HepG2 (cell line): ENCODE measurements around the gene GUCY2D. TPM values are rescaled to one million over a fixed set of nuclear protein-coding genes. Genes with fewer than 3 reads are reported as not detected.

Experiments used
- ADNP ChIP-seq: sonication (generic); formaldehyde crosslinking; IDR thresholded peaks from 2 replicates; pipeline ENCODE4 v1.4.0; 2020; ENCODE audit warnings: missing genetic modification reagents
- BORCS8-MEF2B ChIP-seq: sonication (generic); formaldehyde crosslinking; IDR thresholded peaks from 2 replicates; pipeline ENCODE4 v1.8.0; 2022; ENCODE audit warnings: mild to moderate bottlenecking, missing genetic modification reagents
- CBFB ChIP-seq: sonication (generic); formaldehyde crosslinking; IDR thresholded peaks from 2 replicates; pipeline ENCODE4 v1.4.0; 2020; ENCODE audit warnings: missing genetic modification reagents
- DMAP1 ChIP-seq: IDR thresholded peaks from 2 replicates; pipeline ENCODE4 v1.6.1; 2016
- E2F5 ChIP-seq: sonication (generic); formaldehyde crosslinking; conservative IDR thresholded peaks from 2 replicates; pipeline ENCODE4 v1.4.0; 2020; ENCODE audit warnings: missing genetic modification reagents
- GLI4 ChIP-seq: sonication (generic); formaldehyde crosslinking; IDR thresholded peaks from 2 replicates; pipeline ENCODE4 v1.5.1; 2020; ENCODE audit warnings: missing genetic modification reagents, mild to moderate bottlenecking, moderate library complexity, borderline replicate concordance
- HIVEP1 ChIP-seq: sonication (generic); formaldehyde crosslinking; IDR thresholded peaks from 2 replicates; pipeline ENCODE4 v1.4.0; 2020; ENCODE audit warnings: mild to moderate bottlenecking, missing genetic modification reagents
- MXI1 ChIP-seq: IDR thresholded peaks from 3 replicates; pipeline ENCODE4 v1.6.1; 2012; ENCODE audit warnings: low read depth, low read length, inconsistent platforms, borderline replicate concordance
- NR2C2 ChIP-seq: sonication (generic); formaldehyde crosslinking; IDR thresholded peaks from 2 replicates; pipeline ENCODE4 v1.4.0; 2020; ENCODE audit warnings: missing genetic modification reagents, mild to moderate bottlenecking, moderate library complexity, borderline replicate concordance
- SMAD3 ChIP-seq: sonication (generic); formaldehyde crosslinking; IDR thresholded peaks from 2 replicates; pipeline ENCODE4 v1.4.0; 2020; ENCODE audit warnings: missing genetic modification reagents
- SMC3 ChIP-seq: IDR thresholded peaks from 2 replicates; pipeline ENCODE4 v1.6.1; 2011; ENCODE audit warnings: low read length, improper control_type of control experiment
- ZBTB49 ChIP-seq: sonication (generic); formaldehyde crosslinking; IDR thresholded peaks from 2 replicates; pipeline ENCODE4 v1.4.0; 2020; ENCODE audit warnings: missing genetic modification reagents, borderline replicate concordance
- ZMYM3 ChIP-seq: sonication (generic); formaldehyde crosslinking; IDR thresholded peaks from 2 replicates; pipeline ENCODE4 v1.5.1; 2020; ENCODE audit warnings: mild to moderate bottlenecking, missing genetic modification reagents
- ZNF296 ChIP-seq: sonication (generic); formaldehyde crosslinking; conservative IDR thresholded peaks from 2 replicates; pipeline ENCODE4 v1.5.0; 2020; ENCODE audit warnings: mild to moderate bottlenecking, missing genetic modification reagents
- ZNF576 ChIP-seq: sonication (generic); formaldehyde crosslinking; IDR thresholded peaks from 2 replicates; pipeline ENCODE4 v1.4.0; 2020; ENCODE audit warnings: mild to moderate bottlenecking, missing genetic modification reagents
- ZNF607 ChIP-seq: sonication (generic); formaldehyde crosslinking; IDR thresholded peaks from 2 replicates; pipeline ENCODE4 v1.5.1; 2020; ENCODE audit warnings: missing genetic modification reagents, mild to moderate bottlenecking, borderline replicate concordance
- ZNF672 ChIP-seq: sonication (generic); formaldehyde crosslinking; IDR thresholded peaks from 2 replicates; pipeline ENCODE4 v1.8.1; 2022; ENCODE audit warnings: missing genetic modification reagents
- ZNF761 ChIP-seq: sonication (generic); formaldehyde crosslinking; conservative IDR thresholded peaks from 2 replicates; pipeline ENCODE4 v1.4.0; 2020; ENCODE audit warnings: mild to moderate bottlenecking, missing genetic modification reagents
- ZNF788 ChIP-seq: sonication (generic); formaldehyde crosslinking; IDR thresholded peaks from 2 replicates; pipeline ENCODE4 v1.5.0; 2020; ENCODE audit warnings: mild to moderate bottlenecking, missing genetic modification reagents, borderline replicate concordance
- ZNF83 ChIP-seq: sonication (generic); formaldehyde crosslinking; IDR thresholded peaks from 2 replicates; pipeline ENCODE4 v1.4.0; 2020; ENCODE audit warnings: missing genetic modification reagents, mild to moderate bottlenecking, borderline replicate concordance
- ZNF883 ChIP-seq: sonication (generic); formaldehyde crosslinking; IDR thresholded peaks from 2 replicates; pipeline ENCODE4 v1.5.1; 2020; ENCODE audit warnings: mild to moderate bottlenecking, missing genetic modification reagents; ENCODE audit errors: not compliant biosample characterization
- polyA plus RNA-seq, 8 experiments: library from polyadenylated mRNA; depleted of rRNA in 3 of 8; stranded (reverse) in 7 of 8; unstranded in 1 of 8; fragments of >200 nt; fragmentation: Illumina TruSeq in 4 of 8; extraction: Trizol in 4 of 8; gene quantifications; 2 replicates each; pipeline versions ENCODE4 v1.2.1 to v1.2.3, GENCODE V29; 2011 to 2016; ENCODE audit warnings: low read depth in 4 of 8, missing spikeins in 1 of 8, mixed read lengths in 1 of 8; ENCODE audit not compliant: insufficient read depth in 1 of 8
- total RNA-seq, 5 experiments: library from RNA; depleted of rRNA; stranded (reverse); fragments of >200 nt; fragmentation: Illumina TruSeq; extraction: Trizol; gene quantifications; 2 replicates each; pipeline ENCODE4 v1.2.3, GENCODE V29; 2016; ENCODE audit warnings: low read depth in 1 of 5
- TF ChIP-seq, protein P1 (sequence below): sonication (generic); formaldehyde crosslinking; IDR thresholded peaks from 2 replicates; pipeline ENCODE4 v1.4.0; 2020; ENCODE audit warnings: mild to moderate bottlenecking, missing genetic modification reagents
- TF ChIP-seq, protein P2 (sequence below): sonication (generic); formaldehyde crosslinking; IDR thresholded peaks from 2 replicates; pipeline ENCODE4 v1.4.0; 2020; ENCODE audit warnings: missing genetic modification reagents
- TF ChIP-seq, protein P3 (sequence below): sonication (generic); formaldehyde crosslinking; IDR thresholded peaks from 2 replicates; pipeline ENCODE4 v1.5.0; 2020; ENCODE audit warnings: missing genetic modification reagents, mild to moderate bottlenecking, borderline replicate concordance
- TF ChIP-seq, protein P4 (sequence below): IDR thresholded peaks from 2 replicates; pipeline ENCODE4 v1.6.1; 2016; ENCODE audit warnings: low read depth, borderline replicate concordance

The GUCY2D gene
- total and polyA plus RNA-seq, 2 of the 13 experiments (the other 11 are each of a cell fraction or from before 2014, with no cell fraction given) = not detected

DNA sequence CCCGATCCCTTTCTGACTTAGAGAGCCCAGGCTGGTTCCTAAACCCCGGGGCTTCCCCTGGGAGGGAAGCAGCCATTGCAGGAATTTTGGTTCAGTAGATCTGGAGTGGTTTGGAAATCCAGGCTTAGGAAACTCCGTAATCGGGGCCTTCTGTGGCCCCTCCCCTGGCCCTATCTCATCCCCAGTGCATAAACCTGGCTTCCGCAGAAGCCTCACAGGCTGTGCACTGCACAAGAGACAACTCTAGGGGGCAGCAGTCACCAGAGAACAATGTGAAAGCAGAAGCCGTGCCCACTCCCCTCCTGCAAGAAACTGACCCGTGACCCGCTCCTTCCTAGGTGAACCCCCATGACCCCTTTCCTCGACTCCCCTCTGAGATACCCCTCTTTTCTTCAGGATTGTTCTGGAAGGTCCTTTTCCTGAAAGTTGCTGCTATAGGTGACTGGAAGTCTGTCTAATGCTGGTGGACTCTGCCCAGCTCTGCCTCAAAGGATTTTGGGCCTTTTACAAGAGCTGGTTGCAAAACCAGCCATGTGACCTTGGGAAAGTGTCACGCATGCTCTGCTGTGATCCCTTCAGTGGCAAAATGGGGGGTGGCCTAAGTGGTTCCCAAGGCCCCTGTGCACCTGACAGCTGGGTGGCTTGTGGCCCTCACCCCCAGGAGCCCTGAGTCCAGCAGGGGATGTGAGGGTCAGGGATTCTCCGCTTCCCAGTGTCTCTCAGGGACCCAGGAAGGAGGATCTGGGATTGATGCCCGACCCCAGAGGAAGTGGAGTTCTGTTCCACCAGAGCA lies 14.4 kb downstream of the GUCY2D start (continued):
- TF ChIP-seq ZNF672 (CRISPR knock-in tag) (no peak), SMC3 (peak; percentile 57), E2F5 (no peak), MXI1 (no peak), ZNF83 (CRISPR knock-in tag) (no peak), DMAP1 (CRISPR knock-in tag) (no peak), ZNF576 (CRISPR knock-in tag) (no peak), ZNF788 (CRISPR knock-in tag) (no peak), ZNF607 (CRISPR knock-in tag) (peak; percentile 17; the same call in 1 of the 2 replicates), NR2C2 (CRISPR knock-in tag) (peak; percentile 52; the same call in 1 of the 2 replicates), HIVEP1 (no peak), ADNP (no peak), ZBTB49 (CRISPR knock-in tag) (no peak), GLI4 (CRISPR knock-in tag) (no peak), ZNF883 (CRISPR knock-in tag) (no peak), ZNF296 (CRISPR knock-in tag) (no peak), CBFB (CRISPR knock-in tag) (no peak), ZMYM3 (peak; percentile 54; the same call in 1 of the 2 replicates), ZNF761 (CRISPR knock-in tag) (0 out of 2 replicates have a peak, but pooled peaks have one; percentile 35), BORCS8-MEF2B (CRISPR knock-in tag) (no peak), SMAD3 (no peak)
- TF ChIP-seq, protein P1, sequence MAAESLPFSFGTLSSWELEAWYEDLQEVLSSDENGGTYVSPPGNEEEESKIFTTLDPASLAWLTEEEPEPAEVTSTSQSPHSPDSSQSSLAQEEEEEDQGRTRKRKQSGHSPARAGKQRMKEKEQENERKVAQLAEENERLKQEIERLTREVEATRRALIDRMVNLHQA (CRISPR knock-in tag) = no peak
- TF ChIP-seq, protein P2, sequence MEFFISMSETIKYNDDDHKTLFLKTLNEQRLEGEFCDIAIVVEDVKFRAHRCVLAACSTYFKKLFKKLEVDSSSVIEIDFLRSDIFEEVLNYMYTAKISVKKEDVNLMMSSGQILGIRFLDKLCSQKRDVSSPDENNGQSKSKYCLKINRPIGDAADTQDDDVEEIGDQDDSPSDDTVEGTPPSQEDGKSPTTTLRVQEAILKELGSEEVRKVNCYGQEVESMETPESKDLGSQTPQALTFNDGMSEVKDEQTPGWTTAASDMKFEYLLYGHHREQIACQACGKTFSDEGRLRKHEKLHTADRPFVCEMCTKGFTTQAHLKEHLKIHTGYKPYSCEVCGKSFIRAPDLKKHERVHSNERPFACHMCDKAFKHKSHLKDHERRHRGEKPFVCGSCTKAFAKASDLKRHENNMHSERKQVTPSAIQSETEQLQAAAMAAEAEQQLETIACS = no peak
- TF ChIP-seq, protein P3, sequence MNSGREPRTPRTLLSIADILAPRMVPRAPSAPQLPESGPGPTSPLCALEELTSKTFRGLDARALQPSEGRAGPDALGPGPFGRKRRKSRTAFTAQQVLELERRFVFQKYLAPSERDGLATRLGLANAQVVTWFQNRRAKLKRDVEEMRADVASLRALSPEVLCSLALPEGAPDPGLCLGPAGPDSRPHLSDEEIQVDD (CRISPR knock-in tag) = no peak
- TF ChIP-seq, protein P4, sequence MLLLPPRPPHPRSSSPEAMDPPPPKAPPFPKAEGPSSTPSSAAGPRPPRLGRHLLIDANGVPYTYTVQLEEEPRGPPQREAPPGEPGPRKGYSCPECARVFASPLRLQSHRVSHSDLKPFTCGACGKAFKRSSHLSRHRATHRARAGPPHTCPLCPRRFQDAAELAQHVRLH = no peak
